Astrocyte of the cerebellum (primary cell): Measurements from ENCODE around the gene ITPRIPL1.
A peak's percentile ranks its signal among the peaks of the same experiment; 100 is the strongest.

ENCODE experiments used
- DNase-seq: peaks from one replicate; pipeline ENCODE4 v3.0.0-alpha.2; 2011; ENCODE audit warnings: low read depth
- H3K4me3 ChIP-seq: 2 replicates; pipeline ENCODE4 v1.5.1; 2011; ENCODE audit warnings: mild to moderate bottlenecking, low read depth, low read length, moderate library complexity
- CTCF ChIP-seq: IDR thresholded peaks from 2 replicates; pipeline ENCODE4 v1.5.1; 2012; ENCODE audit warnings: low read length, low read depth, moderate library complexity, mild to moderate bottlenecking; ENCODE audit errors: missing control alignments
- in situ Hi-C: cut with HindIII; loops from 2 replicates; pipeline ENCODE4 v1.10.0; 2017; ENCODE audit warnings: low sequenced_read_pairs

Gene ITPRIPL1

GRCh38 chr2:96326990-96327820, 2.1 kb downstream of the ITPRIPL1 start:
- H3K4me3 ChIP-seq = no peak overlapping the region
- DNase-seq = no peak
- TF ChIP-seq CTCF = no peak
- in situ Hi-C loops = no loop called here

- in situ Hi-C loops = no loop called here
- peak; percentile 47 for DNase-seq
- no peak for TF ChIP-seq CTCF
- H3K4me3 ChIP-seq = no peak overlapping the region
These were observed 4.3 kb downstream of the ITPRIPL1 start for GRCh38 chr2:96329456-96329855.

- TF ChIP-seq CTCF = no peak
- in situ Hi-C loops = no loop called here
- no peak for DNase-seq
- no peak overlapping the region for H3K4me3 ChIP-seq
These were observed 4.8 kb downstream of the ITPRIPL1 start for GRCh38 chr2:96329874-96330273.

GRCh38 chr2:96330407-96330806, 5.3 kb downstream of the ITPRIPL1 start:
- no peak for TF ChIP-seq CTCF
- DNase-seq = no peak
- no peak overlapping the region for H3K4me3 ChIP-seq
- in situ Hi-C loops = no loop called here

GRCh38 chr2:96333708-96334107, 8.6 kb downstream of the ITPRIPL1 start:
- no peak for DNase-seq
- no peak for TF ChIP-seq CTCF
- in situ Hi-C loops = no loop called here
- no peak overlapping the region for H3K4me3 ChIP-seq

- H3K4me3 ChIP-seq = peak overlapping the region; percentile 65
- TF ChIP-seq CTCF = no peak
- in situ Hi-C loops = no loop called here
- no peak for DNase-seq
These were observed 11.1 kb downstream of the ITPRIPL1 start for GRCh38 chr2:96336104-96336775.
